ENCODE data around the gene EXOC6B.
"Not testable (repeated sequence)": the region's sequence is repeated elsewhere in the genome, so short reads cannot be mapped to it uniquely, and the experiment has no call there.

The EXOC6B gene

DNA sequence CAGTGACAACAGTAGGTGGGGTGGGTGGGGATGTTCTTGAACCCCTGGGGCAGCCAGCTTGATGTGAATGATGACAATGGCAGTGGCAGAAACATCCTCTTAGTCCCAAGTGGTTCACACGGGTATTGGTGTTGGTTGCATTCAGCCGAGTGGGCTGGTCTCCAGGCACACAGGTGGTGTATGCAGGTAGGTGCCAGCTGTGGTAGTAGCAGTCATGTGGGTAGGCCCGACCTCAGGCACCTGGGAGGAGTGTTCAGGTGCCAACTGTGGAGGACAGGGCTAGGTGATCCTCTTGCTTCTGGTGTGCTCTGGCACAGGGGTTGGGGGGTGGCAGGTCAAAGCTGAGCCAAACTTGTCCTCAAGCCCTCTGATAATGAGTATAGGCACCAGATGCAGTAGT is 350.6 kb downstream of the EXOC6B start:
- DNase-seq (ENCODE audit: low spot score) = no peak
- no peak for FAIRE-seq

DNA sequence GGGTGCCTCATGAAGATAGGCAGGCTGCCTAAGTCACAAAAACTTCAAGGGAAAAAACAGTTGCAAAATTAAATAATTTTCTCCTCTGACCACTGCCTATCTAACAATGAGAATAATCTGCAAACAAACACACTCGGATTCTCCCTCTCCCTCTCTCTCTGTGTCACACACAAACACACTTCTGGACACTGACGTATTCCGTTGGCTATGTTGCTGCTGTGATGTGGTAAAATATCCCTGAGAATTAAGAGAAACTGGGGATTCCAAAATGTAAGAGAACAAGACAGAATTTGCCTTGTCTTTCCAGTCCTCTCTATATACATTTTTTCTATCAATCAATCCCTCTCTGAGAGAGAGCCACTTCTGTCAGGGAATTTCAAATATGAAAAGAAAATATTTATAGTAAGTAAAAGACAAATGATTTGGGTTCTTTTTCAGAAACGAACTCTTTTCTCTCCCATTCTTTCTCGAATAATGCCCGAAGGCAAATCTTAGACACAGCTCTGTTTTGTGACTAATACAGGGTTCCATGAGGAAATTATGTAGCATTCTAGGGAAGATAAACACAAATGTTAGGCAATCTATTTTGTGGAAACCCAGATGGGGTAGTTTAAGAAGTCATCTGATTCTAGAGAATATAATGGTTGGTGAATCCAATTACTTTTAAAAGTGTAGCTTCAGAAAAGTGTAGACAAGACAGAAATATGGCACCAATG is 367.9 kb downstream of the EXOC6B start:
- DNase-seq (ENCODE audit: low spot score) (no peak), FAIRE-seq (no peak)

DNA sequence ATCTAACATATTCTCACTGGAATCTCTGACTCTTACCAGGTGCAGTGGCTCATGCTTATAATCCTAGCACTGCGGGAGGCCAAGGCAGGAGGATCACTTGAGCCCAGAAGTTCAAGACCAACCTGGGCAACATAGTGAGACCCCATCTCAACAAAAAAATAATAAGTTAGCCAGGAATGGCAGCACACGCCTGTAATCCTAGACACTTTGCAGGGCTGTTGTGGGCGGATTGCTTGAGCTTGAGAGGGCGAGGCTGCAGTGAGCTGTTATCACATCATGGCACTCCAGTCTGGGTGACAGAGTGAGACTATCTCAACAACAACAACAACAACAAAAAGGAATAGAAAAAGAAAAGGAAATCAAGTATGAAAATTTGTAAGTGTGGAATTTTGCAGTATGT is 371.6 kb downstream of the EXOC6B start:
- DNase-seq (ENCODE audit: low spot score) (no peak), FAIRE-seq (no peak)

- DNase-seq (ENCODE audit: low spot score) (no peak), FAIRE-seq (no peak)
These were observed 383.6 kb downstream of the EXOC6B start for GRCh38 chr2:72442270-72442669.

DNA sequence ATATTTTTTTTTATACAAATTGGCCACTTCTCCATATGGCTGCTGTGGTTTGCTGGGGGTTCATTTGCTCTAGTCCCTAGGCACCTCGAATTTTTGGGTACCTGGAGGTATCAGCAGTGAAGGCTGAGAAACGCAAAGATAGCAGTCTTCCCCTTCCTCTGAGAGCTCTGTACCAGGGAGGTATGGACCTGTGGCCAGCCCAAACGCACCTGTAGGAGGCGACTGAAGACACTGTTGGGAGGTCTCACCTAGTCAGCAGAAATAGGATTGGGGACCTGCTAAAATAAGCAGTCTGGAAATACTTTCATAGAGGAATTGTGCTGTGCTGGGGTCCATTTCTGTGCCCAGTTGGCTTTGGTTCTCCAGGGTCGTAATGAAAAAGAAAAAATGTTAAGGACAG is 385.9 kb downstream of the EXOC6B start:
- DNase-seq (ENCODE audit: low spot score) (no peak), FAIRE-seq (no peak)

DNA sequence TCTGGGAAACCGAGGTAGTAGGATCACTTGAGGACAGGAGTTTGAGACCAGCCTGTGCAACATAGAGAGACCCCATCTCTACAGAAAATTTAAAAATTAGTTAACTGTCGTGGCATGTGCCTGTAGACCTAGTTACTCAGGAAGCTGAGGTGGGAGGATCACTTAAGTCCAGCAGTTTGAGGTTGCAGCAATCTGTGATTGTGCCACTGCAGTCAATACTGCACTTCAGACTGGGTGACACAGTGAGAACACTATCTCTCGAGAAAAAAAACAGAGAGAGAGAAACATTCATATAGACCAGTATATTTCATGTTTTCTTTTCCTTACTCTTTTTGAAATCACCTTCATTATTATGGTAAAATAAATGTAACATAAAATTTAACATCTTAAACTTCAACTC is 387.5 kb downstream of the EXOC6B start:
- DNase-seq (ENCODE audit: low spot score) (no peak), FAIRE-seq (no peak)

- FAIRE-seq (no peak), DNase-seq (ENCODE audit: low spot score) (no peak)
These were observed 394.1 kb downstream of the EXOC6B start for GRCh38 chr2:72431737-72432136.

DNA sequence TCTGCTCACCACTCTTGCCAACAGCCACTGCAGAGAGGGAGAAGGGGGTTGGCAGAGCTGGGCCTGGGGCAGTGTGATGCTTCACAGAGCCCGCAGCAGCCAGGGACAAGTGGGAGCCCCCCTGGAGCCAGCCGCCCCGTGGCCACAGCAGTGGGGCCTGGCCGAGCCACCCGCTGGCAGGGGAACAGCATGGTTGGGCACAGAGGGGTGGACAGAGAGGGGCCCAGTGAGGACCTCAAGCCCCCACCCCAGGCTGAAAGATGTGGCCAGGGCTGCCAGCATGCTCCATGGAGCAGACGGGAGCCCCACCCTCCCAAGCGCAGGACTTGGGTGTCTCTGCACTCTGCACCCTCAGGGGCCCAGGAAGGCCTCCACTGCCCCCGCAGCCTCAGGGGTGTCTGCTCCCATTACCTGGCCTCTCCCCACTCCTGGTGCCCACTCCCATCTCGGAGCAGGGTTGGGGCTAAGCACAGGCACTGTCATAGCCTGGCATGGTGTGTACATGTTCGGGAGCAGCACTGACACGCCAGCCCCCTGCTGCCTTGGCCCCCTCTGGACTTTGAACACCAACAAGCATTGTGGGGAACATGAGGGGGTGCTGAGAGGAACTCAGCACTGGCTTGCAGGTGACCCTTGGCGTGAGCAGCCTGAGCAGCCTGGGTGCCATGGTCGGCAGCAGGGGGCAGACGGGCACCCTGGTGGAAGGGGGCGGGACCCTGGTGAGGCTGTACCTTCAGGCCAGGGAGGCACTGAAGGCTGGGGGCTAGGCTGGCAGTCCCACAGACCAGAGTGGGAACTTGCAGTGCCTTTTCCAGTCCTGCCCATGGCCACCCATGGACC is 398.6 kb downstream of the EXOC6B start:
- DNase-seq (ENCODE audit: low spot score) = no peak
- FAIRE-seq = no peak

DNA sequence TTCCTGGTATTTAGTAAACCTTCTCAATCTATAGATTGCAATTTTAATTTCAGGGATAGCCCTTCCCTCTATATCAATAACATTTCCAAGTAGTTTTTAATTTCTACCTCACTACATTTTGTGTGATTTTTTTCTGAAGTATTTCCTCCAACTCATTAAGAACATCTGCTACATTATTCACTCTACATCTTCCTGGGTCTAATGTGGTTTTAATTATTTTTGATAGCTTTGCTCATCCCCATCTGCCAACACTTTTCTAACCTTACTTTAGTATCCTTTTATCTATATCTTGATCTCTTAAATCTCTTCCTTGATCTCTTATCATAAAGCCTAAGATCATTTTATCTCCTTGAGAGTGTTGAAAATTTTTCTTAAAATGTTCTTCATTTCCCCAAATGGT is 399.8 kb downstream of the EXOC6B start:
- FAIRE-seq (no peak), DNase-seq (ENCODE audit: low spot score) (no peak)

DNA sequence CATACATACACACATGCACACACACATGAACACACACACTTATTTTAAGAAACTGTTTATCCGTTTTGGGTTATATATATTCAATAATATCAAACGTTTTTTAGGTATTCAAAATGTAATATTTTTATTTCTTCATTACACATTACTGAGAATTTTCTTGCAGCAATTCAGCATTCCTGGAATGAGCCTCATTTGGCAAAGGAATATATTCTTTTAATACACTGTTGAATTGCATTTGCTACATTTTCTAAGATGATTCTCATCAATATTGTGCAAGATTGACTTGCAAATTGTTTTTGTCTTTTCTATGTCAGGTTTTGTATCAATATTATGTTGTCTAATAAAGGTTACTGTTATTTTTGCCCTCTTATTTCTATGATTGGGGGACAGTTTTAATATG is 402.1 kb downstream of the EXOC6B start:
- DNase-seq (ENCODE audit: low spot score) (no peak), FAIRE-seq (no peak)

DNA sequence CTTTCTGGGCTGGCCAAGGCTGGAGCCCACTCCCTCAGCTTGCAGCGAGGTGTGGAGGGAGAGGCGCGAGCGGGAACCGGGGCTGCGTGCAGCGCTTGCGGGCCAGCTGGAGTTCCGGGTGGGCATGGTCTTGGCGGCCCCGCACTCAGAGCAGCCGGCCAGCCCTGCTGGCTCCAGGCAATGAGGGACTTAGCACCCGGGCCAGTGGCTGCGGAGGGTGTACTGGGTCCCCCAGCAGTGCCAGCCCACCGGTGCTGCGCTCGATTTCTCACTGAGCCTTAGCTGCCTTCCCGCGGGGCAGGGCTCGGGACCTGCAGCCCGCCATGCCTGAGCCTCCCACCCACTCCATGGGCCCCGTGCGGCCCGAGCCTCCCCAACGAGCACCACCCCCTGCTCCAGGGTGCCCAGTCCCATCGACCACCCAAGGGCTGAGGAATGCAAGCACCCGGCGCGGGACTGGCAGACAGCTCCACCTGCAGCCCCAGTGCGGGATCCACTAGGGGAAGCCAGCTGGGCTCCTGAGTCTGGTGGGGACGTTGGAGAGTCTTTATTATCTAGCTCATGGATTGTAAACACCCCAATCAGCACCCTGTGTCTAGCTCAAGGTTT is 404.0 kb downstream of the EXOC6B start:
- not testable (repeated sequence) for DNase-seq (ENCODE audit: low spot score); FAIRE-seq

DNA sequence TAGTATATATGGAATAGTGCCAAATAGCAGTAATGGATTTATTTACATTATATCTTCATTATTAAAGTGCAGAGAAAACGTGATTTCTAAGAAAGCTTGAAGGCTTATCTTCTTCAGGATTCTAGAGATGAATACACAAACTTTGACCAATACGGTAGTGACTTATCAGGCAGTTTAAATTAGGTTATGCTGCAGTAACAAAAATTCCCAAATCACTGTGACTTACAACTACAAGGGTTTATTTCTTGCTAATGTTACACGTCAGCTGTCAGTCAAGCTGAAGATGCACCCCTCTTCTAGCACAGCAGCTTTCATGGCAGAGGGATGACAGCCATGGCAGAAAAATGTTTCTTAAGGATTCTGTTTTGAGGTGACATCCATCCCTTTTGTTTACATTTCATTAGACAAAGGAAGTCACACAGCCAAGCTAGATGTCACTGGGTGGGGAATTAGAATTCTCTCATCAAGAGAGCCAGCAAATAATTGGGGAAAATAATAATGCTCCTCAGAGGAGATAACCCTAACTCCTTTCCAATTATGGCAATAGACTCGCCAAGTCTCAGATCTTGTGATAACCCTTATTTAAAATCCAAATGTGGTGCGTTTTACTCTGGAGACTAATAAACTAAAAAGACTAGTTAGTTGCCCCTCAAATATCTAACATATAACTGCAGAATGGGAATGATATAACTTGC is 409.9 kb downstream of the EXOC6B start:
- FAIRE-seq = no peak
- no peak for DNase-seq (ENCODE audit: low spot score)

DNA sequence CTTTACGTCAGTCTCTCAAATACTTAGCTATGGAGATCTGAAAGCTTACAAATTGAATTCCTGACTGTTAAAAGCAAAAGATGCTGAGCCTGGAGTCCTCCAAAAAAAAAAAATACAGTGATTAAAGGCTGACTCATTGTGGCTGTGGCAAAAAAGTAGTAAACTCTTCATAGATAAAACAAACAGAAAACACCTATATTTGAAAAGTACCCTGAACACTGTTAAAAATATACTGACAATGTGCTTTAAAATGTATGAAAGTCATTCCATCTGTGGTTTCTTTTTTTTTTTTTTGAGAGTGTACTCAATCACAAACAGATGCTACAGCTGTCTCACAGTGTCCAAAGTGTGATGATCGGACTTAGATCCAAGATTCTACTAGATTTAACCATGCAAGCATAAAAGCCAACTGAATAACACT is 410.6 kb downstream of the EXOC6B start:
- FAIRE-seq (no peak), DNase-seq (ENCODE audit: low spot score) (no peak)

- FAIRE-seq = no peak
- no peak for DNase-seq (ENCODE audit: low spot score)
These were observed 411.6 kb downstream of the EXOC6B start for GRCh38 chr2:72414137-72414760.

DNA sequence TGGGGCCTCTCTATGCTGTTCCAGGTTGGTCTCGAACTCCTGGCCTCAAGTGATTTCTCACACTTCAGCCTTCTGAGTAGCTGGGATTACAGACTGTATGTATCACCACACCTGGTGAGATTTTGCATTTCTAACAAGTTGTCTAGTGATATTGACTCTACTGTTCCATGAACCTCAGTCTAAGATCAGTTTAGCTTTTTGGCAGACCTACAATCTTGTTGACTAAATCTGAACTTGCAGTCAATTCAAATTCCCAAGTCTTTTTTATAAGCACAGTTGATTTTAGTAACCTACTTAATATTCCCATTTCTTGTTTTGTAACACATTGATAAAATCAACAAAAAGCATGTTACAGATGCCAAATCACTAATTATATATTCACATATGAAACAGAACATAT is 412.1 kb downstream of the EXOC6B start:
- no peak for DNase-seq (ENCODE audit: low spot score)
- FAIRE-seq = no peak

GRCh38 chr2:72412214-72412613 is 413.6 kb downstream of the EXOC6B start:
- no peak for FAIRE-seq
- no peak for DNase-seq (ENCODE audit: low spot score)

DNA sequence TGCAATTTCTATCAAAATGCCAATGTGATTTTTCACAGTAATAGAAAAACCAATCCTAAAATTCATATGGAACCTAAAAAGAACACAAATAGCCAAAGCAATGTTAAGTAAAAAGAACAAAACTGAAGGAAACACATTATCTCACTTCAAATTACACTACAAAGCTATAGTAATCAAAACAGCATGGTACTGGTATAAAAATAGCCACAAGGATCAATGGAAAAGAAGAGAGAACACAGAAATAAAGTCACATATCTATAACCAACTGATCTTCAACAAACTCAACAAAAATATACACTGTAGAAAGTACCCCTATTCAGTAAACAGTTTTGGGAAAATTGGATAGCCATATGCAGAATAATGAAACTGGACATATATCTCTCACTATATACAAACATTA is 426.0 kb downstream of the EXOC6B start:
- FAIRE-seq (no peak), DNase-seq (ENCODE audit: low spot score) (no peak)

DNA sequence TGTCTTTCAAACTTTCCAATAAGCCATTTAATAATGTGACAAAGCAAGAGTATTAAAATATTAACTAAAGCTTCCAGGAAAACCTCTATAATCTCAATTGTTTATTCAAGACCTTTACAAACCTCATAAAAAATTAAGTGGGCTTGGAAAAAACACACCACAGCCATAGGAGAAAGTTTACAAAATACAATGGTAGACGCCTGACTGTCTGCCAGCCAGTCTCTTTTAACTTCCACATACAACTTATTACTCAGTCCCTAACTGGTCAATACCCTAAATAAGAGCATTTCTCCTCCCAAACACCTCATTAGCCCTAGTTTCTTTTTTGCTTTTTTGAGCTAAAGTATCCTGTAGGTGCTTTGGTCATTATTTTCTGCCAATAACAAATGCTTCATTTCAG is 430.7 kb downstream of the EXOC6B start:
- no peak for DNase-seq (ENCODE audit: low spot score)

GRCh38 chr2:72394541-72395070 is 431.2 kb downstream of the EXOC6B start:
- FAIRE-seq (peak; percentile 79), DNase-seq (ENCODE audit: low spot score) (no peak)

More for the DNA sequence above, 430.7 kb downstream of the EXOC6B start:
- no peak for FAIRE-seq

- no peak for FAIRE-seq
- no peak for DNase-seq (ENCODE audit: low spot score)
These were observed 436.4 kb downstream of the EXOC6B start for GRCh38 chr2:72389447-72389846.

DNA sequence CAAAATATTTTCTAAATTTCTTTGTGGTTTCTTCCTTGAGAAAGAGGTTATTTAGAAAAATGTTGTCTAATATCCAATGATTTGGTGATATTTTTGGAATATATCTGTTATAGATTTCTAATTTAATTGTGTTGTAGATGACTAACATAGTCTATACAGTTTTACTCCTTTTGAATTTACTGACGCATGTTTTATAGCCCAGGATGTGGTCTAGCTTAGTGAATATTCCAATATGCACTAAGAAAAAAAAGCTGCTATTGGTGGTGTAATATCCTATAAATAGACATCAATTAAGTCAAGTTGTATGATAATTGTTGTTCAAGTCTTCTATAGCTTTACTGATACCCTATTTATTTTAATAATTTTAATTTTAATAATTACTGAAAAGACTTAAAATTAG is 437.6 kb downstream of the EXOC6B start:
- DNase-seq (ENCODE audit: low spot score) (no peak), FAIRE-seq (no peak)

All from RCC 7860 (cell line).